Astrocyte (in vitro differentiated cells and primary cell): ENCODE data around the gene TMEM236. TPM values are rescaled to one million over a fixed set of nuclear protein-coding genes. Genes with fewer than 3 reads are reported as not detected.

ENCODE experiments used
- DNase-seq: peaks from one replicate; pipeline ENCODE4 v3.0.0-alpha.2; 2010; ENCODE audit warnings: low read depth
- FAIRE-seq: peaks from 2 replicates; lab custom pipeline; 2011; peaks lifted over from hg19 to GRCh38; lab: Jason Lieb, UNC
- H2AFZ ChIP-seq: 2 replicates; pipeline ENCODE4 v1.6.0; 2012; ENCODE audit warnings: low read depth, low read length, inconsistent platforms
- H3K27ac ChIP-seq: 2 replicates; pipeline ENCODE4 v1.5.1; 2011; ENCODE audit warnings: low read depth, low read length, inconsistent platforms
- H3K27me3 ChIP-seq: 2 replicates; pipeline ENCODE4 v1.6.0; 2011; ENCODE audit warnings: low read length, inconsistent platforms; ENCODE audit not compliant: insufficient read depth
- H3K36me3 ChIP-seq: 2 replicates; pipeline ENCODE4 v1.5.1; 2011; ENCODE audit warnings: low read length, inconsistent platforms; ENCODE audit not compliant: insufficient read depth
- H3K4me1 ChIP-seq: 2 replicates; pipeline ENCODE4 v1.5.1; 2011; ENCODE audit warnings: low read length, inconsistent platforms; ENCODE audit not compliant: insufficient read depth
- H3K4me2 ChIP-seq: 2 replicates; pipeline ENCODE4 v1.6.0; 2012; ENCODE audit warnings: low read length, inconsistent platforms
- H3K4me3 ChIP-seq: 2 replicates; pipeline ENCODE4 v1.5.1; 2011; ENCODE audit warnings: low read depth, mild to moderate bottlenecking, low read length, inconsistent platforms; ENCODE audit not compliant: insufficient read depth
- H3K79me2 ChIP-seq: 2 replicates; pipeline ENCODE4 v1.6.0; 2012; ENCODE audit warnings: mild to moderate bottlenecking, low read length, inconsistent platforms; ENCODE audit not compliant: insufficient read depth
- H3K9ac ChIP-seq: 2 replicates; pipeline ENCODE4 v1.6.0; 2012; ENCODE audit warnings: mild to moderate bottlenecking, low read length, inconsistent platforms
- H3K9me3 ChIP-seq: 2 replicates; pipeline ENCODE4 v1.5.1; 2012; ENCODE audit warnings: low read depth, mild to moderate bottlenecking, low read length, inconsistent platforms; ENCODE audit not compliant: insufficient read depth
- H4K20me1 ChIP-seq: 2 replicates; pipeline ENCODE4 v1.6.0; 2012; ENCODE audit warnings: low read length, inconsistent platforms; ENCODE audit not compliant: insufficient read depth
- H3K27ac Mint-ChIP-seq: one replicate; pipeline ENCODE4 v1.8.0; 2021; ENCODE audit warnings: mild to moderate bottlenecking, mixed read lengths; ENCODE audit not compliant: unreplicated experiment
- H3K27me3 Mint-ChIP-seq: one replicate; pipeline ENCODE4 v1.8.0; 2021; ENCODE audit warnings: low read depth, mixed read lengths; ENCODE audit not compliant: unreplicated experiment
- H3K36me3 Mint-ChIP-seq: one replicate; pipeline ENCODE4 v1.8.0; 2021; ENCODE audit warnings: low read depth, mixed read lengths; ENCODE audit not compliant: unreplicated experiment
- H3K4me1 Mint-ChIP-seq: one replicate; pipeline ENCODE4 v1.8.0; 2021; ENCODE audit warnings: low read depth, mixed read lengths; ENCODE audit not compliant: unreplicated experiment
- H3K4me3 Mint-ChIP-seq: one replicate; pipeline ENCODE4 v1.8.0; 2021; ENCODE audit warnings: mild to moderate bottlenecking, moderate library complexity, mixed read lengths; ENCODE audit not compliant: unreplicated experiment
- H3K9me3 Mint-ChIP-seq: one replicate; pipeline ENCODE4 v1.8.0; 2021; ENCODE audit warnings: mild to moderate bottlenecking, mixed read lengths; ENCODE audit not compliant: unreplicated experiment
- CTCF ChIP-seq: IDR thresholded peaks from 2 replicates; pipeline ENCODE4 v1.5.1; 2011; ENCODE audit warnings: low read depth, mild to moderate bottlenecking, inconsistent platforms, low read length, moderate library complexity; ENCODE audit not compliant: insufficient read depth
- EZH2 ChIP-seq: IDR thresholded peaks from 2 replicates; pipeline ENCODE4 v1.6.1; 2012; ENCODE audit warnings: mild to moderate bottlenecking, low read length, inconsistent platforms; ENCODE audit not compliant: insufficient read depth
- total RNA-seq: library from RNA; stranded (reverse); gene quantifications from 2 replicates; pipeline ENCODE4 v1.2.1, GENCODE V29; 2021

The TMEM236 gene
- total RNA-seq, 1 donor from 2014 or later: 0.43 TPM

- TF ChIP-seq CTCF (no peak), EZH2 (no peak)
- Histone ChIP-seq H3K4me2 (no peak overlapping the region), H4K20me1 (no peaks in the 10 kb centered on the region), H3K36me3 (no peaks in the 10 kb centered on the region), H2AFZ (no peak overlapping the region), H3K4me1 (no peaks in the 10 kb centered on the region), H3K27ac (no peak overlapping the region), H3K9me3 (no peaks in the 10 kb centered on the region), H3K9ac (no peak overlapping the region), H3K4me3 (no peak overlapping the region), H3K27me3 (no peaks in the 10 kb centered on the region), H3K79me2 (no peaks in the 10 kb centered on the region)
- FAIRE-seq: no peak
- H3K36me3 Mint-ChIP-seq: peaks cover 4% of the 10 kb centered on the region
- H3K9me3 Mint-ChIP-seq: peaks cover 1% of the 10 kb centered on the region
- no peak for DNase-seq
- H3K4me1 Mint-ChIP-seq: peaks cover 4% of the 10 kb centered on the region
- no peak overlapping the region for H3K27ac Mint-ChIP-seq
- no peak overlapping the region for H3K4me3 Mint-ChIP-seq
- no peaks in the 10 kb centered on the region for H3K27me3 Mint-ChIP-seq
These were observed 19.0 kb downstream of the TMEM236 start for GRCh38 chr10:17771017-17771416.

GRCh38 chr10:17779784-17780183 lies 27.8 kb downstream of the TMEM236 start:
- H3K4me3 ChIP-seq: no peak overlapping the region
- no peaks in the 10 kb centered on the region for H3K36me3 ChIP-seq
- Mint-ChIP-seq H3K27me3 (no peaks in the 10 kb centered on the region), H3K4me3 (no peak overlapping the region), H3K4me1 (peaks cover 15% of the 10 kb centered on the region), H3K27ac (no peak overlapping the region), H3K36me3 (peaks cover 3% of the 10 kb centered on the region), H3K9me3 (no peaks in the 10 kb centered on the region)
- no peak overlapping the region for H3K27ac ChIP-seq
- H4K20me1 ChIP-seq: no peaks in the 10 kb centered on the region
- H3K4me1 ChIP-seq: peaks cover 20% of the 10 kb centered on the region
- no peaks in the 10 kb centered on the region for H3K79me2 ChIP-seq
- no peak for DNase-seq
- TF ChIP-seq EZH2: no peak
- no peak for TF ChIP-seq CTCF
- no peak overlapping the region for H3K9ac ChIP-seq
- no peaks in the 10 kb centered on the region for H3K9me3 ChIP-seq
- no peak overlapping the region for H2AFZ ChIP-seq
- no peak overlapping the region for H3K4me2 ChIP-seq
- H3K27me3 ChIP-seq: no peaks in the 10 kb centered on the region
- FAIRE-seq: no peak

GRCh38 chr10:17780727-17781126 lies 28.7 kb downstream of the TMEM236 start:
- H3K9ac ChIP-seq: no peak overlapping the region
- no peak overlapping the region for H3K4me2 ChIP-seq
- Mint-ChIP-seq H3K9me3 (no peaks in the 10 kb centered on the region), H3K36me3 (peaks cover 3% of the 10 kb centered on the region), H3K4me1 (peaks cover 24% of the 10 kb centered on the region), H3K27ac (no peak overlapping the region), H3K27me3 (no peaks in the 10 kb centered on the region), H3K4me3 (no peak overlapping the region)
- H4K20me1 ChIP-seq: no peaks in the 10 kb centered on the region
- H3K79me2 ChIP-seq: no peaks in the 10 kb centered on the region
- H3K36me3 ChIP-seq: no peaks in the 10 kb centered on the region
- peaks cover 29% of the 10 kb centered on the region for H3K4me1 ChIP-seq
- H3K27me3 ChIP-seq: no peaks in the 10 kb centered on the region
- DNase-seq: no peak
- no peak overlapping the region for H3K4me3 ChIP-seq
- FAIRE-seq: no peak
- TF ChIP-seq EZH2: no peak
- TF ChIP-seq CTCF: no peak
- H3K9me3 ChIP-seq: no peaks in the 10 kb centered on the region
- no peak overlapping the region for H2AFZ ChIP-seq
- H3K27ac ChIP-seq: no peak overlapping the region
